Activated CD4-positive, alpha-beta T cell treated with anti-CD3 and anti-CD28 coated beads, Interleukin-2, amount 50 U/mL, for 1 hour (primary cell): ENCODE measurements around the gene UBE2M.
"Not testable (repeated sequence)": the region's sequence is repeated elsewhere in the genome, so short reads cannot be mapped to it uniquely, and the experiment has no call there.

ENCODE experiments used
- DNase-seq: peaks from one replicate; pipeline ENCODE4 v3.0.0-alpha.2; 2020

Gene UBE2M

DNA sequence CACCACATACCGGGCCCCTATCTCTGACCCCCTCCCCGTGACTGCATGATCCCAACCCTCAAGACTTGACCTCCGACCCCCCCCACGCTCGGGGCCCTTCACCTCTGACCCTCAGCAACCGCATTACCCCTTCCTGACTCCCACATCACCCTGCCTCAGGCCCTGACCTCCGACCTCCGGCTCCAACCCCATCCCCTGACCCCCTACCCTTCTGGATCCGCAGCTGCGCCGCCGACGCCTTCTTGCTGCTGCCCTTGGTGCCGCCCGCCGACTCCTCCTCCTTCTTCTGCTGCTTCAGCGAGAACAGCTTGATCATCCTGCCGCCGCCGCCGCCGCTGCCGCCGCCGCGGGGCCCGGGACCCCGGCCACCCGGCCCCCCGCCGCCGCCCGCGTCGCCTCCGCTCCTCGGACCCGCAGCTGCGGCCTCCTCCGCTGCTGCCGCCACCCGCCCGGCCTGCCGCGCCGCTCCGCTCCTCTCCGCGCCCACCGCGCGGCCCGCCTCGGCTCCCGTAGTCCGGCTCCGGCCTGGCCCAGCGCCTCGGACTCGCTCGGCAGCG, at the start of gene UBE2M:
Gene UBE2M, minus strand, starts transcription at position 546 of the 557 bp plus-strand sequence. Its CDS starts 230 bp downstream, at position 316.
- DNase-seq = peak; percentile 59

DNA sequence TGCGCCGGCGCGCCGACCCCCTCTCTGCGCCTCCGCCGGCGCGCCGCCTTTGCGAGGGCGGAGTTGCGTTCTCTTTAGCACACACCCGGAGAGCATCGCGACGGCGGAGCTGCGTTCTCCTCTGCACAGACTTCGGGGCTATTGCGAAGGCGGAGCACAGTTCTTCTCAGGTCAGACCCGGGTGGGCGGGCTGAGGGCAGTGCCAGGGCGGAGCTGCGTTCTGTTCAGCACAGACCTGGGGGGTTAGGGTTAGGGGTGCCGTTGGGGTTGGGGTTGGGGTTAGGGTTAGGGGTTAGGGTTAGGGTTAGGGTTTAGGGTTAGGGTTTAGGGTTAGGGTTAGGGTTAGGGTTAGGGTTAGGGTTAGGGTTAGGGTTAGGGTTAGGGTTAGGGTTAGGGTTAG, 48.8 kb upstream of the UBE2M start:
- not testable (repeated sequence) for DNase-seq

DNA sequence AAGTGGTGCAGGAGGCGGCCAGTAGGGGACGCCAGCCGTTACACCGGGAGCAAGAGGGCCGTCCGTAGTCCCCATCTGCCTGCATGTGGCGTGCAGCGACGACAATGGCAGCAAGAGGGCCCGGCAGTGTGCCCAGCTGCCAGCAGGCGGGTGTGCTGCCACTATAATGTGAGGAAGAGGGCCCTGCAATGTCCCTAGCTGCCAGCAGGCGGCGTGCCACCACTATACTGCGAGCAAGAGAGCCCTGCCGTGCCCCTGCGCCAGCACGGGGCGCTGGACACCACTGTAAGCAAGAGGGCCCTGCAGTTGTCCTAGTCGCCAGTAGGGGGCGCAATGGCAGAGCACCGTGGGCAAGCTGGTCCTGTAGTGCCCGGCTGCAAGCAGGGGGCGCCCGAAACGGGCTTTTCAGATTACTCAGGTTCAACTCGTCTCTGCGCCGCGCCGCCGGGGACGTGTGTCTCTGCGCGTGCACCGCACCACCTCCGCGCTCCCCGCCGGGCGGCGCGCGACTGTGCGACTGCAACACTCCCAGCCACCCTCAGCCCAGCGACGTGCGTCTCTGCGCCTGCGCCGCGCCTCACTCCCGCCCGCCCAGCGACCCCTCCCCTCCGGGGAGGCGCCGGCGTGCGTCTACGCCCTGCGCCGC, 48.0 kb upstream of the UBE2M start:
- not testable (repeated sequence) for DNase-seq

DNA sequence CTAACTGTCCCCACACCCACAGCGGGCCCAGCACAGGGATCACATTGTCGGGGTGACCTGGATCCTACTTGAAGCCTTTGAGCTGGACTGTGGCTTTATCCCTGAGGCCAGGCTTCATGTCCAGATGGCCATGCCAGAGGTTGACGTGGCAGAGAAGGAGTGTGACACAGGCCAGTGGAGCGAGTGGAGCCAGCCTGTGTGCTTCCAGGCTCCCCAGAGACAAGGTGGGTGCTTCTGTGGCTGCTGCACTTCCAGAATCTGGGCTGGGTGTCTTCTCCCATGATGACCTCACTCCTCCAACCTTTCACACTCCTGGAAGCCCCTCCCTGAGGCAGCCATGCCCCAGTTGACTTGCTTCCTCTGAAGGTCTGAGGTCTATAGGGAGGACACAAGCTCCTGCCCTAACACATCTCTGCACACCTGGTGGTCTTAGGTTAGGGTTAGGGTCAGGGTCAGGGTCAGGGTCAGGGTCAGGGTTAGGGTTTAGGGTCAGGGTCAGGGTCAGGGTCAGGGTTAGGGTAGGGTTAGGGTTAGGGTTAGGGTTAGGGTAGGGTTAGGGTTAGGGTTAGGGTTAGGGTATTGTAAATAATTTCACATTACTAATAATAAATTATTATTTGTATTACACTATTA, 27.8 kb upstream of the UBE2M start:
- DNase-seq = no peak

DNA sequence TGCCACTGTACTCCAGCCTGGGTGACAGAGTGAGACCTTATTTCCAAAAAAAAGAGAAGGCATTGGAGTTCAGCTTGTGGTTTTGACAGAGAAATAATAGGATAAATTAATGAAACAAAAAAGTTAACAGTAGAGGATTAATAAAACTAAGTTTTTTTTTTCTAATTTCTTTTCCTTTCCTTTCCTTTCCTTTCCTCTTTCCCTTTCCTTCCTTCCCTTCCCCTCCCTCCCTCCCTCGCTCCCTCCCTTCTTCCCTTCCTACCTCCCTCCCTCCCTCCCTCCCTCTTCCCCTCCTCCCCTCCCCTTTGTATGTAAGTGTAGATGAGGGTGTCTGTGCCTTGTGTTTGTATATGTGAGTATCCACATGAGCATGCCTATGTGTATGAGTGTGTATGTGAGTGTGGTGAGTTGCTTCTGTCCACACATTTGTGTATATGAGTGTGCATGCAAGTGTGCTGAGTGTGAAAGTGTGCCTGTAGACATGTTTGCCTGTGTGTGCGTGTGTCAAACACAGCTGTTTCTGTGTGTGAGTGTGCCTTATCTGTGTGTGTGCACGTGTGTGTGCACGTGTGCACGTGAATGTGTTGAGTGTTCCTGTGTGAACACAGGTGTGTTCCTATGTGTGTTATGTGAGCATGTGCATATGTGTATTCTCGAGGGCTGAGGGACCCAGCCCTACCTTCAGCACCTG, 27.2 kb upstream of the UBE2M start:
- DNase-seq = no peak

DNA sequence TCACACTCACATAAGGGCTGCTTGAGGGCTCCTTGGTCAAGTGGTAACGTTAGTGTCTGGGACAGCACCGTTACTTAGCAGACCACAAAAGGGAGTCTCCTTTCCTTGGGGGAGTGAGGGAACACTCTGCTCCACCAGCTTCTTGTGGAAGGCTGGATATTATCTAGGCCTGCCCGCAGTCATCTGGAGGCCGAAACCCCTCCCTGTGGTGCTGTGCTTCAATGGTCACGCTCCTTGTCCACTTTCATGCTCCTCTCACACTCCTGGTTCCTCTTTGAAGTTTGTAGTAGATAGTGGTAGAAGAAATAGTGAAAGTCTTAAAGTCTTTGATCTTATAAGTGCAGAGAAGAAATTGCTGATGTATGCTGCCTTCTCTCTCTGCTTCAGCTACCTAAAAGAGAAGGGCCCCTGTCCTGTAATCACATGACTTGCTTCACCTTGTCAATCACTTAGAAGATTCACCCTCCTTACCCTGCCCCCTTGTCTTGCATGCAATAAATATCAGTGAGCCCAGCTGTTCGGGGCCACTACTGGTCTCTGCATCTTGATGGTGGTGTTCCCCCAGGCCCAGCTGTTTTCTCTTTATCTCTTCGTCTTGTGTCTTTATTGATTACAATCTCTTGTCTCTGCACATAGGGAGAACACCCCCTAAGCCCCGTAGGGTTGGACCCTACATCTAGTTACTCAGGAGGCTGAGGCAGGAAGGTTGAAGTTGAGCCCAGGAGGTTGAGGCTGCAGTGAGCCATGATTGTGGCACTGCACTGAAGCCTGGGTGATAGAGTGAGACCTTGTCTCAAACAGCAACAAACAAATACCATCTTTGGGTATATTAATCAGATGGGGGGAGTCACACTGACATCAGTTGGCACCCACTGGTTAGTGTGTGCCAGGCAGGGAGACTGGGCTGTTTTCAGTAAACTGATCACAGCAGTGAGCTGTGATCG, 26.4 kb upstream of the UBE2M start:
- no peak for DNase-seq

DNA sequence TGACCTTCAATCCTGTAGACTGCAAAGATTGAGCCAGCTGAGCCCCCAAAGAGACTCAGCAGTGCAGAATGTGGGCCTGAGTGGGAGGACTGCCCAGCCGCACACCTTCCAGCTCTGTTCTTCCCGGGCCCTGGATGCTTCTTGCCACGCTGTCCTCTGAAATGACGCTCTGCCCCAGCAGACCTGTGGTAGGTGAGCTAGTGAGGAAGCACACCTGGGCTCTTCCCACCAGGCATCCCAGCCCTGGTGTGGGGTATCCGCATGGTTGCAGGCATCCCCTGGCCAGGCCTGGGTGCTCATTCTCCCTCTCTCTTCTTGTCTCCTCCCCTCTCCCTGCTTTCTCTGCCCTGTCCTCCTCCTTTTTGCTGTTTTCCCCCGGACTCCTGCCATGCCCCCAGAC, 24.6 kb upstream of the UBE2M start:
- DNase-seq = no peak

DNA sequence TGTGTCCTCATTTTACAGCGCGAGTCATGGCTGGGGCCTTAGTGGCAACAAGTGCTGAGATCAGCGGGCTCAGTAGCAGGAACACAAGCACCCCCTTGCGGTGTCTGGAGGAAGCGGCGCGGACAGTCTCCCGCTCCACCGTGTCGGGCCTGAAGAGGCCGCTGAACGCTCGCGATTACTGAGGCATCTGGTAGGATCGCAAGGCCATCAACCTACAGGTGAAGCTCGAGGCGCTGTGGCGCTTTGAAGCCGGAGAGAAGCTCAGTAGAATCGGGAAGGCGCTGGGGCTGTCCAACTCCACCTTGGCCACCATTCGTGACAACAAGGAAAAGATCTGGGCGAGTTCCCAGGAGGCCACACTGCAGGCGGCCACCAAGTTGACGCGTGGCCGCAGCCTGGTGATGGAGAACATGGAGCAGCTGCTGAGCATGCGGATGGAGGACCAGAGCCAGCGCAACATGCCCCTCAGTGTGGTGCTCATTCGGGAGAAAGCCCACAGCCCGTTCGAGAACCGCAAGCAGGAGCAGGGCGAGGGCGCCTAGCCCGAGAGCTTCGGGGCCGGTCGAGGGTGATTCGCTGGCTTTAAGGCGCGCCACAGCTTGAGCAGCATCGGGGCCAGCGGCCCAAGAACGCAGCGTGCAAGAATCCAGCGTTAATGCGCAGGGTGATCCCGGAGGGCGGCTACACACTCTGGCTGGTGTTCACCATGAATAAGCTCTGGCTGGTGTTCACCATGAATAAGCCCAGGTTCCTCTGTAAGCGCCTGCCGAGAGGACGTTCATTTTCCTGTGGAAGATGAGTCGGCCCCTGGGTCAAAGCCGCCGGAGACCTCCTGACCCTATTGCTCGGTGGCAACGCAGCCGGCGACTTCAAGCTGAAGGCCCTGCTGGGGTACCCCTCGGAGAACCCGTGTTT, 23.1 kb upstream of the UBE2M start:
- peak; percentile 90 for DNase-seq

DNA sequence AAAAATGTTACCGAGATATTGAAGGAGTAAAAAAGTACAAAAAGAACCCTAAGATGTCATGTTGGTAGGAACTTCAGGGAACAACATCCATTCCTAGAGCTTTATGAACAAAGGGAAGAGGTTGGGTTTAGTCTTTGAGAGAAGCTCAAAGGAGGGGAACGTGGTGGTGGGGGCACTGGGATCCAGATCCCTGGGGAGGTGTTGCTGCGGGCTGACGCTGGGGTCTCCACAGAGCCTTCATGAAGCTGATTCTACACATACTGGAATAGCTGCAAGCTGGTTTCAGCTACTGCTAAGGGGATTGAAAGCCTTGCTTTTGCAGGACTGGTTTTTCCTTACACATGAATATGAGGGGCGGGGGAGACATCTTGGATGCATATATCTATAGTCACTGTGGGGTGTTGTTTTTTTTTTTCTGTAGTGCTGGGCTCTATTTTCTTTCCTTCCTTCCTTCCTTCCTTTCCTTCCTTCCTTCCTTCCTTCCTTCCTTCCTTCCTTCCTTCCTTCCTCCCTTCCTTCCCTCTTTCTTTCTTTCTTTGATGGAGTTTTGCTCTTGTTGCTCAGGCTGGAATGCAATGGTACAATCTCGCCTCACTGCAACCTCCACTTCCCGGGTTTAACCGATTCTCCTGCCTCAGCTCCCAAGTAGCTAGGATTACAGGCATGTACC, 21.2 kb upstream of the UBE2M start:
- DNase-seq = no peak

DNA sequence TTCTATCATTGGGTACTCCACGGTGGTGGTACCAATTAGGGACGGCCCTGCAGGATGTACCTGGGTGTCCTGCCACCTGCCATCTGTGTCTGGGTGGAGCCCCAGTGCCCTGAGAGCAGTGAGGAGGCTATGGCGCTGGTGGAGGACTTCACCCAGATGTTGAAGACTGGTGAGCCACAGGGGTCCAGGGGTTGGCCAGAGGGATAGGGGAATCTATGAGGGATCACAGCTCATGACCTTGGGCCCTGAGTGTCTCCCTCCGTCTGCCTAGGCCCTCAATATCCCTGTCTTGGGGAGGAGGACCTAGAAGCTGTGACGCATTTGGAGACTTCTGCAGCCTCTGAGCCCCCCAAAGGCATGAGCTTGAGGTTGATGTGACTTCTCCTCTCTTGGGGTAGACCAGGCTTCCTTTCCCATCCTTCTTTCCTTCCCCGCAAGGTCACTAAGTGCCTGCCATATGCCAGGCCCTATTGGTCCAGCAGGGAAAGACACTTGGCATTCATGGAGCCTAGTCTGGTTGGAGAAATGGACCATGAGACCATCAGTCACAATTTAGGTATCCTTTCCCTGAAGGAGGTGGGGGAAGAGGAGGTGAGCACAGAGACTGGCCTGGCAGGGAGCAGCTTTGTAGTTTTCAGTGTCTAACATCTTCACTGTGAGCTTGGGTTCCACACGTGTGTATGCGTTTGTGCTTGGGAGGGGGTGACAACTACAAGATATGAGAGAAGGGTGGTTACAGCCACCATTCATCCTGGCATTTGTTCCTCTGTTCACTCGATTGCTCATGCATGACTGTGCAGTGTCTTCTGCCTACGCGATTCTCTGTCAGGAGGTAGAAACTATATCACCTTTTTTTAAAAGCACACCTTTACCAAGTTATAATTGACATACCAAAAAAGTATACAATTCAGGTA, 19.9 kb upstream of the UBE2M start:
- no peak for DNase-seq

DNA sequence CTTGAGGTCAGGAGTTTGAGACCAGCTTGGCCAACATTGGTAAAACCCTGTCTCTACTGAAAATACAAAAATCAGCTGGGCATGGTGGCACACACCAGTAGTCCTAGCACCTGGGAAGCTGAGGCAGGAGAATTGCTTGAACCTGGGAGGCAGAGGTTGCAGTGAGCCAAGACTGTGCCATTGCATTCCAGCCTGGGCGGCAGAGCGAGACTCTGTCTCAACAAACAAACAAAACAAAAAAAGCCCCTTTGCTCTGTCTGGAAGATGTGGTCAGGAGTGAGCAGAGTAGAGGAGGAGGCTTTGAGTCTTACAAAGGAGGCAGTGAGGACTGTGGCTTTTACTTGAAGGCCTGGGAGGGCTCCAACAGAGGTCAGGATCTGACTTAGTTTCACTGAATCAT, 19.2 kb upstream of the UBE2M start:
- DNase-seq = not testable (repeated sequence)

DNA sequence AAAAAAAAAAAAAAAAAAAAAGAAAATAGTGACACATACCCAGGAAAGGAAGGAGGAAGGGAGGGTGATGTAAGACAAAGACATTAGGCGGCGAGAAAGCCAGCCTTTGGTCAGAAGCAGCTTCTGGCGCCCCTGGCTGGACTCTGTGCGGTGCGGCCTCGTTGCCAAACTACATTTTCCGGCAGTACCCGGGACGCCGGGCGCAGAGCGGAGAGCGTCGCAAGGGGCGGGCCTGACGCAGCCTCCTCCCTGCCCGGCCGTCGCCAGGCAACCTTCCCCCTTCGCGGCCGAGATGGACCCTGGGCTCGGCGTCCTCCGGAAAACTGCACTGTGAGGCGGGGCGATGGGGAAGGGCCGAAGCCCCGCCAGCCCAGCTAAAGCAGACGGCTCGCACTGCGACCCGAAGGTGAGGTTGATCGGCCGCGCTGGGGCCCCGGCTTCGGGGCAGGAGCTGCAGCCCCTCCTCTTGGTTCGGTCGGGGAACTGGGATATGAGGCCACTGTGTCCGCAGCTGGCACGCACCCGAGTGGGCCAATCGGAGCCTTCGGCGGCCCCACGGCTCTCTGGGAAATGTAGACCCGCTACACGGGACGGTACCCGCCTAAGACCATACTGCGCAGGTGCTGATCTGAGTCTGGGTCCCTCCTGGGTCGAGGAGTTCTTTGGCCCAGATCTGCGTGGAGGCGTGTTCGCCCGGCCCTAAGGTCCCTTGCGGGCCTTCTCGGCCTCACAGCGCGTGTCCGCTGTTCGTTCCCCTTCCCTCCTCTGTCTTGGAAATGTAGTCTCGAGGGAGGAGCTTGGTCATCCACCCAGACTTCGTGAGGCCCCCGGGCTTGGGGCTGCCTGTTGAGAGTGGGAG, 17.0 kb upstream of the UBE2M start:
- DNase-seq = peak; percentile 69

DNA sequence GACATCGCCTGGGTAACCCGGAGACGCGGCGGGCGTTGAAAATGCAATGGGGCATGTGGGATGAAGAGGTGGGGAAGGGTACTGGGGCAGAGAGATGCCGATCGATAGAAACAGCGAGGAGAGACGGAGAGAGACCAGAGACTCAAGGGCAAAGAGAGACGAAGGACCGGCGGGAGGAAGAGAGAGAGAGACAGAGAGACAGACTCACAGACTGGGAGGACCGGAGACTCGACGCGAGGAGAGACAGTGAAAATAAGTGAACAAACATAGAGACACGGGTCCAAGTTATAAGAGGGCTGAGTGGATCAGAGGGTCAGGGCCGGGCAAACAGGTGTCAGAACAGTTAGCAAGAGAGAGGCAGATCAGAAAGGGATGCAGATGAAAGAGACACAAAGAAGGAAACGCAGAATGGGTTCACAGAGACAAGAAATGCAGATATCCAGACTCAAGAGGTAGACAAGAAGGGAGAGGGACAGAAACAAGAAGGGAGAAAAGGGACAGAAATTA, 15.3 kb upstream of the UBE2M start:
- no peak for DNase-seq

DNA sequence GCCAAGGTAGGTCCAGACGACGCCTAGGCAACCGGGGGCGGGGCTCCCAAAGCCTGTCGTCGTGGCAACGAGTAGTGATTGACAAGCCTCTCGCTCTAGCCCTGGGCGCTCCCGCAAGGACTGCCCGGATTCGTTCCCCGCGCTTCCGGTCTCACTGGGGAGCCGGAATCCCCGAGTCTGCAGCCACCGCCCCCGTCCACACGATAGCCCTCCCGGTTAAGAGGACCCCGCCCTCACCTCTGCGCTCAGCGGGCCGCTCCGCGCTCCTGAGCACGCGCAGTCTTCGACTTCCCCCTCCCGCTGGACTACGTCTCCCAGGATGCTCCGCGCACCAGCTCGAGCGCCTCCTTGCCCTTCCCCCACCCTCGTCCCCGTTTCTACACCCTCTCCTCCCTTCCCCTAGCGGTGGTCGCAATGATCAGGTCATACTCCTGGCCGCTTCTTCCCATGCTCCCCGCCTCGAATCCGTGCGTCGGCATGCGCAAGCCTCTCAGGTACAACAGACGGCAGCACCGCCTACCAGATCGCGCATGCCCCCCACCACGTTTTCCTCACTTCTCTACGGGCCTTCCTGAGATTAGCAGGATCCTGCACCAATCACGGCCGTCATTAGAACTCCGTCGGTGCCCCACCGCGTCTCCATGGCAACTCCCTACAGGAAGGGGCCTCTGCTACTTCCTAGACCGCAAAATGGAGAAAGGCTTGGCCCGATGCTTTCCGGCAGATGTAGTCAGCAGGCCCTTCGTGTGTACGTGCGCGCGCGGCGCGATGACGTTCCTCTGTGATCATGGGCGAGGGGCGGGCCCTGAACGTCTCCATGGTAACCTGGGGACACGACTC, 14.6 kb upstream of the UBE2M start, which contains the start of gene MZF1:
Gene MZF1, minus strand, starts transcription at position 518 of the 840 bp plus-strand sequence. CDS start 1,946 bp downstream, outside the sequence.
- peak; percentile 100 for DNase-seq

DNA sequence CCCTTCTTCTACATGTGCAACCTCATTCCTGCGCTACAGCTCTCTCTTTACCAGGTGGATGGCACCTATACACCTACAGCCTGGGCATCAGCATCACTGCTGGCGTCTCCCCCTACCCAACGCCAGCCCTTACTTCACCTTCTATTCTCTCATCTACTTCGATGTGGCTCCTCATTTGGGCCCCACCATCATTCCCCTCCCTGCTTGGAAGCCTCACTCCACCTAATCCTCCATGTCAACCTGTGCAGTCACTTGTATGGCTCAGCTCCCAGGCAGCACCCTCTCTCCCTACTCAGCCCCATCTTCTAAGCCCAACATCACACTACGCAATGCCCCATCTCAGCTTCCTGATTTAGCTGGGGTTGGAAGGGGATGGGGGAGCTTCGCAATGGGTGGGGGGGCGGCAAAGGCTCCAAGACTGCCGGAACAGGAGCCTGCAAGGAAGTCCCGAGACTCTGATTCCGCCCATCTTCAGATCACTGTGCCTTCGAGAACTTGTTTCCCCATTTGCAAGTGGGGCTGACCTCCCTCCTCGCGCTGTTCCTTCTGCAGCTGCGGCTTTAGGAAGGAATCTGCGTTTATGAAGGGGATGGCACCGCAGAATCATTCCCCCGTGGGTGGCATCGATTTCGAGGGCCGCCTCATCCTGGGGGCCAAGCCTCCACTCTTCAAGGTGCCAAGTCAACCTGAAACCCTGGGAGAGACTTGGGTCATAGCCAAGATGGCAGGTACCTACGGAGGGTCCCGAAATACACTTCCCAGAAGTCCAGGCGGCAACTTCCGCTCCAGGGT, 13.8 kb upstream of the UBE2M start:
- no peak for DNase-seq

DNA sequence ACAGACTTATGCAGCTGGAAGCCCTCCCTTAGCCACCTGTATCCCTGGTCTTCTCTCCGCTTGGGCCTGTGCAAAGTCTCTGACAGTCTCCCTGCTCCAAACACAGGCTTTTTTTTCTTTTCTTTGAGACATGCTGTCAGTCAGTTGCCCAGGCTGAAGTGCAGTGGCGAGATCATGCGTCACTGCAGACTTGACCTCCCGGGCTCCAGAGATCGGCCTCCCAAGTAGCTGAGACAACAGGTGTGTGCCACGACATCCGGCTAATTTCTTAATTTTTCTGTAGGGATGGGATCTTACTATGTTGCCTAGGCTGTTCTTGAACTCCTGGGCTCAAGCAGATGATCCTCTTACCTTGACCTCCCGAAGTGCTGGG, 13.2 kb upstream of the UBE2M start:
- DNase-seq = no peak
